ENCODE measurements around the gene ILF2. TPM values are rescaled to one million over a fixed set of nuclear protein-coding genes. Genes with fewer than 3 reads are reported as not detected.
A peak's percentile ranks its signal among the peaks of the same experiment; 100 is the strongest.

Gene ILF2
- total and polyA plus RNA-seq, 2 of the 13 experiments (the other 11 are each of a cell fraction or from before 2014, with no cell fraction given), result 292 to 366 TPM

DNA sequence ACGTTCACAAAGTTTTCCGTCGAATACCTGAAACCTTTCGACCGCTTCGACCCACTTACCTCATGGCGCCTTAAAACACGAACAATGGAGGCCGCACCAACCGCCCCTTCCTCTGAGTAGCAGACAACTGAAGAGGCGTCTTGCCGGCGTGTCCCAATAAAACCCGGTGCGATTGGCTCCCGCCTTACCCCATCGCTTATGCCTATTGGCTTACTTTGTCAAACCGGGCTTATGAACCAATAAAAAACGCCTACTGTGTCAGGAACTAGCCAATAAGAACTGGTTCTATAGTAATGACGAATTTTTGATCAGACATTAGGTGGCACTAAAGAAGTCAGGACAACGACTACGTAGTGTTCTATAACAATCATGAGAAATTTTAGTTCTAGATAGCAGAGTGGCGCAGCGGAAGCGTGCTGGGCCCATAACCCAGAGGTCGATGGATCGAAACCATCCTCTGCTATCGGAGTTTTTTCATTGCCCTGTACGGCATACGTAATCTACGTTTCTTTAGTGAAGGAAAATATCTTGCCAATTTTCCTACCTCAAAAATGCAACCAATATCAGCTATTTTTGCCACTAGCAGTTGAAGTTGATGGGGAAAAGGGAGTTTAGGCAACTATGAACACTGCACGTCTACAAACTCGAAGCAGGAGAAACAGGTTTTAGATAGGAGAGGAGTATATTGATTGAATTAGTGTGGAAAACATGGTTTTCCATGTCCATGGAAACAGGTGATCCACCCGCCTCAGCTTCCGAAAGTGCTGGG lies at the start of gene ILF2 (continued):
- TF ChIP-seq ZNF431 (CRISPR knock-in tag; IDR thresholded peaks at IDR 0.05; ENCODE audit: borderline replicate concordance, low read depth), result no peak
- TF ChIP-seq MED8 (CRISPR knock-in tag; IDR thresholded peaks at IDR 0.05; ENCODE audit: insufficient replicate concordance), result no peak
- no peak for TF ChIP-seq ZHX1 (CRISPR knock-in tag; IDR thresholded peaks at IDR 0.05; ENCODE audit: low read depth)
- TF ChIP-seq, protein P1, sequence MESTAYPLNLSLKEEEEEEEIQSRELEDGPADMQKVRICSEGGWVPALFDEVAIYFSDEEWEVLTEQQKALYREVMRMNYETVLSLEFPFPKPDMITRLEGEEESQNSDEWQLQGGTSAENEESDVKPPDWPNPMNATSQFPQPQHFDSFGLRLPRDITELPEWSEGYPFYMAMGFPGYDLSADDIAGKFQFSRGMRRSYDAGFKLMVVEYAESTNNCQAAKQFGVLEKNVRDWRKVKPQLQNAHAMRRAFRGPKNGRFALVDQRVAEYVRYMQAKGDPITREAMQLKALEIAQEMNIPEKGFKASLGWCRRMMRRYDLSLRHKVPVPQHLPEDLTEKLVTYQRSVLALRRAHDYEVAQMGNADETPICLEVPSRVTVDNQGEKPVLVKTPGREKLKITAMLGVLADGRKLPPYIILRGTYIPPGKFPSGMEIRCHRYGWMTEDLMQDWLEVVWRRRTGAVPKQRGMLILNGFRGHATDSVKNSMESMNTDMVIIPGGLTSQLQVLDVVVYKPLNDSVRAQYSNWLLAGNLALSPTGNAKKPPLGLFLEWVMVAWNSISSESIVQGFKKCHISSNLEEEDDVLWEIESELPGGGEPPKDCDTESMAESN (CRISPR knock-in tag; conservative IDR thresholded peaks at IDR 0.05), result no peak
- no peak for TF ChIP-seq MLXIP (CRISPR knock-in tag; IDR thresholded peaks at IDR 0.05; ENCODE audit: borderline replicate concordance)
- TF ChIP-seq, protein P2, sequence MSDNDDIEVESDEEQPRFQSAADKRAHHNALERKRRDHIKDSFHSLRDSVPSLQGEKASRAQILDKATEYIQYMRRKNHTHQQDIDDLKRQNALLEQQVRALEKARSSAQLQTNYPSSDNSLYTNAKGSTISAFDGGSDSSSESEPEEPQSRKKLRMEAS (IDR thresholded peaks at IDR 0.05), result peak; percentile 81
- no peak for TF ChIP-seq ZNF775 (CRISPR knock-in tag; IDR thresholded peaks at IDR 0.05; ENCODE audit: borderline replicate concordance)
- peak; percentile 94 for TF ChIP-seq POLR2G (IDR thresholded peaks at IDR 0.05; ENCODE audit: low read depth, low read length)
- 0 out of 2 replicates have a peak, but pooled peaks have one; percentile 40 for TF ChIP-seq ZNF263 (CRISPR knock-in tag; IDR thresholded peaks at IDR 0.05)
- TF ChIP-seq, protein P3, sequence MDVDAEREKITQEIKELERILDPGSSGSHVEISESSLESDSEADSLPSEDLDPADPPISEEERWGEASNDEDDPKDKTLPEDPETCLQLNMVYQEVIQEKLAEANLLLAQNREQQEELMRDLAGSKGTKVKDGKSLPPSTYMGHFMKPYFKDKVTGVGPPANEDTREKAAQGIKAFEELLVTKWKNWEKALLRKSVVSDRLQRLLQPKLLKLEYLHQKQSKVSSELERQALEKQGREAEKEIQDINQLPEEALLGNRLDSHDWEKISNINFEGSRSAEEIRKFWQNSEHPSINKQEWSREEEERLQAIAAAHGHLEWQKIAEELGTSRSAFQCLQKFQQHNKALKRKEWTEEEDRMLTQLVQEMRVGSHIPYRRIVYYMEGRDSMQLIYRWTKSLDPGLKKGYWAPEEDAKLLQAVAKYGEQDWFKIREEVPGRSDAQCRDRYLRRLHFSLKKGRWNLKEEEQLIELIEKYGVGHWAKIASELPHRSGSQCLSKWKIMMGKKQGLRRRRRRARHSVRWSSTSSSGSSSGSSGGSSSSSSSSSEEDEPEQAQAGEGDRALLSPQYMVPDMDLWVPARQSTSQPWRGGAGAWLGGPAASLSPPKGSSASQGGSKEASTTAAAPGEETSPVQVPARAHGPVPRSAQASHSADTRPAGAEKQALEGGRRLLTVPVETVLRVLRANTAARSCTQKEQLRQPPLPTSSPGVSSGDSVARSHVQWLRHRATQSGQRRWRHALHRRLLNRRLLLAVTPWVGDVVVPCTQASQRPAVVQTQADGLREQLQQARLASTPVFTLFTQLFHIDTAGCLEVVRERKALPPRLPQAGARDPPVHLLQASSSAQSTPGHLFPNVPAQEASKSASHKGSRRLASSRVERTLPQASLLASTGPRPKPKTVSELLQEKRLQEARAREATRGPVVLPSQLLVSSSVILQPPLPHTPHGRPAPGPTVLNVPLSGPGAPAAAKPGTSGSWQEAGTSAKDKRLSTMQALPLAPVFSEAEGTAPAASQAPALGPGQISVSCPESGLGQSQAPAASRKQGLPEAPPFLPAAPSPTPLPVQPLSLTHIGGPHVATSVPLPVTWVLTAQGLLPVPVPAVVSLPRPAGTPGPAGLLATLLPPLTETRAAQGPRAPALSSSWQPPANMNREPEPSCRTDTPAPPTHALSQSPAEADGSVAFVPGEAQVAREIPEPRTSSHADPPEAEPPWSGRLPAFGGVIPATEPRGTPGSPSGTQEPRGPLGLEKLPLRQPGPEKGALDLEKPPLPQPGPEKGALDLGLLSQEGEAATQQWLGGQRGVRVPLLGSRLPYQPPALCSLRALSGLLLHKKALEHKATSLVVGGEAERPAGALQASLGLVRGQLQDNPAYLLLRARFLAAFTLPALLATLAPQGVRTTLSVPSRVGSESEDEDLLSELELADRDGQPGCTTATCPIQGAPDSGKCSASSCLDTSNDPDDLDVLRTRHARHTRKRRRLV (CRISPR knock-in tag; IDR thresholded peaks at IDR 0.05), result 0 out of 2 replicates have a peak, but pooled peaks have one; percentile 52
- TF ChIP-seq, protein P4, sequence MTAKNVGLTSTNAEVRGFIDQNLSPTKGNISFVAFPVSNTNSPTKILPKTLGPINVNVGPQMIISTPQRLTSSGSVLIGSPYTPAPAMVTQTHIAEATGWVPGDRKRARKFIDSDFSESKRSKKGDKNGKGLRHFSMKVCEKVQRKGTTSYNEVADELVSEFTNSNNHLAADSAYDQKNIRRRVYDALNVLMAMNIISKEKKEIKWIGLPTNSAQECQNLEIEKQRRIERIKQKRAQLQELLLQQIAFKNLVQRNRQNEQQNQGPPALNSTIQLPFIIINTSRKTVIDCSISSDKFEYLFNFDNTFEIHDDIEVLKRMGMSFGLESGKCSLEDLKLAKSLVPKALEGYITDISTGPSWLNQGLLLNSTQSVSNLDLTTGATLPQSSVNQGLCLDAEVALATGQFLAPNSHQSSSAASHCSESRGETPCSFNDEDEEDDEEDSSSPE (CRISPR knock-in tag; IDR thresholded peaks at IDR 0.05), result peak; percentile 69
- TF ChIP-seq ZNF337 (CRISPR knock-in tag; IDR thresholded peaks at IDR 0.05; ENCODE audit: borderline replicate concordance, low read depth), result no peak
